Fibroblast of lung (primary cell): ENCODE results near the gene FARP1. TPM values are rescaled to one million over a fixed set of nuclear protein-coding genes. Genes with fewer than 3 reads are reported as not detected.

Source experiments
- DNase-seq, 2 donors: peaks; one replicate each; pipeline versions ENCODE4 v3.0.0 to v3.0.0-alpha.2; 2010; ENCODE audit warnings: low read depth in 2 of 2
- H2AFZ ChIP-seq: 2 replicates; pipeline ENCODE4 v1.5.1; 2012; ENCODE audit warnings: low read length, control low read depth, inconsistent platforms
- H3K27ac ChIP-seq: 2 replicates; pipeline ENCODE4 v1.5.1; 2011; ENCODE audit warnings: low read length, control low read depth; ENCODE audit not compliant: insufficient read depth
- H3K27me3 ChIP-seq: 2 replicates; pipeline ENCODE4 v1.5.1; 2011; ENCODE audit warnings: mild to moderate bottlenecking, low read length; ENCODE audit not compliant: control insufficient read depth, insufficient read depth
- H3K36me3 ChIP-seq: 2 replicates; pipeline ENCODE4 v1.5.1; 2011; ENCODE audit warnings: low read length; ENCODE audit not compliant: control insufficient read depth, insufficient read depth
- H3K4me1 ChIP-seq: 2 replicates; pipeline ENCODE4 v1.5.1; 2011; ENCODE audit warnings: low read length; ENCODE audit not compliant: control insufficient read depth, insufficient read depth; ENCODE audit errors: extremely low read depth
- H3K4me2 ChIP-seq: 2 replicates; pipeline ENCODE4 v1.5.1; 2011; ENCODE audit warnings: low read length, control low read depth; ENCODE audit not compliant: insufficient read depth; ENCODE audit errors: extremely low read depth
- H3K4me3 ChIP-seq, 4 experiments: fragments of 200-600 bp in 1 of 4; sonication (generic) in 1 of 4; replicated peaks in 1 of 4; 2 replicates each; pipeline ENCODE4 v1.5.1; 2011 to 2016; ENCODE audit warnings: low read length in 4 of 4, low read depth in 3 of 4, mild to moderate bottlenecking in 3 of 4, control low read depth in 2 of 4, inconsistent platforms in 1 of 4, mixed read lengths in 1 of 4; ENCODE audit not compliant: insufficient read depth in 1 of 4; ENCODE audit errors: control extremely low read depth in 1 of 4
- H3K79me2 ChIP-seq: 2 replicates; pipeline ENCODE4 v1.5.1; 2012; ENCODE audit warnings: mild to moderate bottlenecking, low read length, inconsistent platforms; ENCODE audit not compliant: control insufficient read depth, insufficient read depth
- H3K9ac ChIP-seq: 2 replicates; pipeline ENCODE4 v1.5.1; 2011; ENCODE audit warnings: mild to moderate bottlenecking, low read length, control low read depth; ENCODE audit not compliant: insufficient read depth
- H3K9me3 ChIP-seq: 2 replicates; pipeline ENCODE4 v1.5.1; 2012; ENCODE audit warnings: low read depth, low read length; ENCODE audit not compliant: control insufficient read depth, insufficient read depth
- H4K20me1 ChIP-seq: 2 replicates; pipeline ENCODE4 v1.5.1; 2011; ENCODE audit warnings: low read length; ENCODE audit not compliant: control insufficient read depth, insufficient read depth; ENCODE audit errors: extremely low read depth
- EZH2 ChIP-seq: IDR thresholded peaks from 2 replicates; pipeline ENCODE4 v1.5.1; 2012; ENCODE audit warnings: low read length, control low read depth, mild to moderate bottlenecking; ENCODE audit errors: missing control alignments
- polyA plus RNA-seq, 2 donors: library from polyadenylated mRNA; depleted of rRNA in 1 of 2; stranded (reverse) in 1 of 2; unstranded in 1 of 2; fragments of >200 nt; gene quantifications; 2 replicates each; pipeline ENCODE4 v1.2.1, GENCODE V29; 2011 to 2012; ENCODE audit warnings: missing spikeins in 1 of 2
- total RNA-seq: library from RNA; depleted of rRNA; stranded (reverse); fragments of >200 nt; gene quantifications from 2 replicates; pipeline ENCODE4 v1.2.1, GENCODE V29; 2014
- TF ChIP-seq, protein P1 (sequence below), 2 donors: IDR thresholded peaks in 1 of 2; conservative IDR thresholded peaks in 1 of 2; 1 replicate in 1 of 2; 2 replicates in 1 of 2; pipeline ENCODE4 v1.5.1; 2011 to 2012; ENCODE audit warnings: low read length in 2 of 2, control low read depth in 1 of 2, inconsistent platforms in 1 of 2, low read depth in 1 of 2, mild to moderate bottlenecking in 1 of 2

Gene FARP1
- total and polyA plus RNA-seq, 2 donors (not counting 1 experiment from before 2014, with no cell fraction given), result 50.9 to 199 TPM

DNA sequence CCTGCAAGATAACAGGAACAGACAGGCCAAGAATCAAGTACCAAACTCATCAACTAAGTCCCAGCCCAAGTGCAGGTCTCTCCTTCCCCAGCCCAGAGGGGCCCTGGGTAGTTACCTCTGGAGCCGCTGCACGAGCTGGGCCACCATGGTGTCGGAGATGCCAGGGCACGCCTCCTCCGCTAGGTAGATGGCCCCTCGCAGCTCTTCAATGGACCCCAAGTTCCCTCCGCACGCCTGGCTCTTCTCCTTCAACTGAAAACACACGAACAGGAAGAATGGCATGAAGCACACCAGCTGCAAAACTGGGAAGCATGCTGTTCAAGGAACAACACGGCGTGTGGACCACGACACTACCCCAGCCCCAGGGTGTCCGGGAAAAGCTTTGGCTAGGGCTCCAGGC is 314.2 kb downstream of the FARP1 start:
- no peak for DNase-seq
- TF ChIP-seq, protein P1, sequence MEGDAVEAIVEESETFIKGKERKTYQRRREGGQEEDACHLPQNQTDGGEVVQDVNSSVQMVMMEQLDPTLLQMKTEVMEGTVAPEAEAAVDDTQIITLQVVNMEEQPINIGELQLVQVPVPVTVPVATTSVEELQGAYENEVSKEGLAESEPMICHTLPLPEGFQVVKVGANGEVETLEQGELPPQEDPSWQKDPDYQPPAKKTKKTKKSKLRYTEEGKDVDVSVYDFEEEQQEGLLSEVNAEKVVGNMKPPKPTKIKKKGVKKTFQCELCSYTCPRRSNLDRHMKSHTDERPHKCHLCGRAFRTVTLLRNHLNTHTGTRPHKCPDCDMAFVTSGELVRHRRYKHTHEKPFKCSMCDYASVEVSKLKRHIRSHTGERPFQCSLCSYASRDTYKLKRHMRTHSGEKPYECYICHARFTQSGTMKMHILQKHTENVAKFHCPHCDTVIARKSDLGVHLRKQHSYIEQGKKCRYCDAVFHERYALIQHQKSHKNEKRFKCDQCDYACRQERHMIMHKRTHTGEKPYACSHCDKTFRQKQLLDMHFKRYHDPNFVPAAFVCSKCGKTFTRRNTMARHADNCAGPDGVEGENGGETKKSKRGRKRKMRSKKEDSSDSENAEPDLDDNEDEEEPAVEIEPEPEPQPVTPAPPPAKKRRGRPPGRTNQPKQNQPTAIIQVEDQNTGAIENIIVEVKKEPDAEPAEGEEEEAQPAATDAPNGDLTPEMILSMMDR (conservative IDR thresholded peaks at IDR 0.05 in 1 of 2, IDR thresholded peaks at IDR 0.05 in 1 of 2; ENCODE audit: low read depth in 1 of 2, low read length in 2 of 2), result no peak
- TF ChIP-seq EZH2, result no peak

DNA sequence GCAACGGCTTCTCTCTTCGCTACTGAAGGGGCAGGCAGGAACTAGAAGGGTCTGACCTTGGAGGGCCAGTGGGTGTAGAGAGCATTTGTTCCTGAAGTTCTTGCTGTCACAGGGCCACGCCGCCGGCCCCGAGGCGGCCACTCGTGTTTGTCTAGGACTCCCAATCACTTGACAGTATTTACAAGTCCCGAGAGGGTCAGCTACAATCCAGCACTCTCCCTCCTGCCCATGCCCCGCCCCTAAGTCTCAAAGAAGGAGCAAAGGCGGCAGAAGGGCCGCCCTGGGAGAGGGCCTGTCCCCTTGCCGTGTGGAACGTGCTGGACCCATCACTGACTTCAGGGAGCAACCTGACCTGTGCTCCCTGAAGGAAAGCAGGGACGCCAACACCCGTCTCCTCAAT is 315.5 kb downstream of the FARP1 start:
- no peak overlapping the region for H3K9ac ChIP-seq
- no peak overlapping the region for H3K4me3 ChIP-seq
- peaks cover 12% of the 10 kb centered on the region for H3K79me2 ChIP-seq
- H3K27ac ChIP-seq, result no peak overlapping the region
- no peak for DNase-seq
- peaks cover 28% of the 10 kb centered on the region for H3K36me3 ChIP-seq
- H3K9me3 ChIP-seq, result no peaks in the 10 kb centered on the region
- no peak for TF ChIP-seq EZH2
- TF ChIP-seq, protein P1 (conservative IDR thresholded peaks at IDR 0.05 in 1 of 2, IDR thresholded peaks at IDR 0.05 in 1 of 2; ENCODE audit: low read depth in 1 of 2, low read length in 2 of 2), result no peak
- no peak overlapping the region for H3K4me2 ChIP-seq
- H3K27me3 ChIP-seq, result no peaks in the 10 kb centered on the region
- no peaks in the 10 kb centered on the region for H4K20me1 ChIP-seq
- no peak overlapping the region for H2AFZ ChIP-seq
- peaks cover 7% of the 10 kb centered on the region for H3K4me1 ChIP-seq

More for the DNA sequence above, 314.2 kb downstream of the FARP1 start:
- Histone ChIP-seq H3K36me3 (peaks cover 19% of the 10 kb centered on the region), H3K27ac (no peak overlapping the region), H4K20me1 (no peaks in the 10 kb centered on the region), H3K79me2 (peaks cover 3% of the 10 kb centered on the region), H3K4me3 (no peak overlapping the region), H3K4me1 (peaks cover 7% of the 10 kb centered on the region), H3K9me3 (no peaks in the 10 kb centered on the region), H3K27me3 (no peaks in the 10 kb centered on the region), H3K4me2 (no peak overlapping the region), H2AFZ (no peak overlapping the region), H3K9ac (no peak overlapping the region)

DNA sequence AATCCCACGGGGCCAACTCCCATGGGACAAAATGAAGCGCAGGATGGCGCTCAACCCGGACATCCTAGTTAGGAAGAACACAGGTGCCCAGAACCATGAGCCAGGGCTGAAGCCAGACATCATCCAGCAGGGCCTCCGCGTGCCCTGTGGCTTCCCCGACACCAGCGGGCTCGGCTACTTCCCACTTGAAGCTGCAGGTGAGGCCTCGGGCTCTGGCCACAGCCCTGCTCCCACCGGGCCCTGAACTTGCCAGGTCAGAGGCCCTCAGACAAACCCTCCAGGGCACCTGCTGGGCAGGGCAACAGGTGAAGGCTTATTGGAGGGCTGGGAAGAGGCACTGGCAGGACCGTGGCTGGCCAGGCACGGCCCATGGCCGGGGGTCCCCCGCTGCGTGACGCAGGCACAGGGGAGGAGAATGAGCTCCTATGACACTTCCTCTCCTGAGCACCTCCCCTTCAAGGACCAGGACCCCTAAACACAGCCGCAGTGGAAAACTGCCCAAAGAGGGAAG is 316.3 kb downstream of the FARP1 start:
- no peak overlapping the region for H3K27ac ChIP-seq
- H3K4me1 ChIP-seq, result peaks cover 7% of the 10 kb centered on the region
- no peak overlapping the region for H3K9ac ChIP-seq
- H3K9me3 ChIP-seq, result no peaks in the 10 kb centered on the region
- no peak for DNase-seq
- no peak overlapping the region for H3K4me2 ChIP-seq
- no peaks in the 10 kb centered on the region for H3K27me3 ChIP-seq
- peaks cover 28% of the 10 kb centered on the region for H3K36me3 ChIP-seq
- no peak overlapping the region for H2AFZ ChIP-seq
- no peaks in the 10 kb centered on the region for H4K20me1 ChIP-seq
- TF ChIP-seq, protein P1 (conservative IDR thresholded peaks at IDR 0.05 in 1 of 2, IDR thresholded peaks at IDR 0.05 in 1 of 2; ENCODE audit: low read depth in 1 of 2, low read length in 2 of 2), result no peak
- TF ChIP-seq EZH2, result no peak
- H3K79me2 ChIP-seq, result peaks cover 13% of the 10 kb centered on the region
- H3K4me3 ChIP-seq, result no peak overlapping the region
